CD4-positive, alpha-beta T cell treated with Interleukin-4 for 4 hours (primary cell): ENCODE data around the gene CTTNBP2NL.
A peak's percentile ranks its signal among the peaks of the same experiment; 100 is the strongest.
"Not testable (repeated sequence)": the region's sequence is repeated elsewhere in the genome, so short reads cannot be mapped to it uniquely, and the experiment has no call there.

Experiments
- DNase-seq: peaks from one replicate; pipeline ENCODE4 v3.0.0-alpha.2; 2020

CTTNBP2NL gene

GRCh38 chr1:112387807-112388206 is 8.2 kb upstream of the CTTNBP2NL start:
- no peak for DNase-seq

DNA sequence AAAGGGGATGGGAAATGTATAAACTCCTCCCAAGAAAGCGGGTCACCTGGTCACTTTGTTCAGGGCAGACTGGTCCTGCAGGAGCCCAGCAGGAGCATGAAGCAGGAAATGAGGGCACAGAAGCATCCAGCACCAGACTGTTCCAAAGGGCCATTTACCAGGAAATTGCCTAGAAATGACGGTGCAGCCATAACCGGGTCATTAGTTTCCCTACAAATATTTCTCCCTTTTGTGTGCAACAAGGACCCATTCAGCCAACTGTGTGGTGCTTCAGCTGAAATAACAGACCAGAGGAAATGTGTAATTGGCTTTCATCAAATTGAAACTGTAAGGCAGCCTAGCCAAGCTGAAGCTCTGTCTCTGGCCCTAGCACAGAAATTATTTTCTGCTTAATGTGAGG is 7.6 kb upstream of the CTTNBP2NL start:
- DNase-seq: no peak

DNA sequence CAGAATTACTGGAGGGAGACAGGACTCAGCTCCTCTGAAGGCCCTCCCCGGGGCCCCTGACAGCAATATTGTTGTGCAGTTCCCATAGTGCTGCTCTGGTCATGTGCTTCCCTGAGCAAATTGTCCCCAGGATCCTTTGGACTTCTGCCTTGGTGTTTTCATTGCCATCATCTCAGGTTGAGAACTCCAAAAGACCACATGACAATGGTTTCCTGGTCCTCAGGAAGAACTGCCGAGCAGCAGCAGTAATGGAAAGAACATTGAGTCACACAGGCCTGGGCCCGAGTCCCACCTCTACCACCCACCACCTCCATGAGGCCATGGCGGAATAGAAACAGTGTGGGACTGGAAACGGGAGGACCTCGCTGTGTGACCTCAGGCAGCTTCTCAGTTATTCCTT is 6.3 kb upstream of the CTTNBP2NL start:
- DNase-seq: no peak

- DNase-seq: not testable (repeated sequence)
These were observed 5.7 kb upstream of the CTTNBP2NL start for GRCh38 chr1:112390335-112390734.

DNA sequence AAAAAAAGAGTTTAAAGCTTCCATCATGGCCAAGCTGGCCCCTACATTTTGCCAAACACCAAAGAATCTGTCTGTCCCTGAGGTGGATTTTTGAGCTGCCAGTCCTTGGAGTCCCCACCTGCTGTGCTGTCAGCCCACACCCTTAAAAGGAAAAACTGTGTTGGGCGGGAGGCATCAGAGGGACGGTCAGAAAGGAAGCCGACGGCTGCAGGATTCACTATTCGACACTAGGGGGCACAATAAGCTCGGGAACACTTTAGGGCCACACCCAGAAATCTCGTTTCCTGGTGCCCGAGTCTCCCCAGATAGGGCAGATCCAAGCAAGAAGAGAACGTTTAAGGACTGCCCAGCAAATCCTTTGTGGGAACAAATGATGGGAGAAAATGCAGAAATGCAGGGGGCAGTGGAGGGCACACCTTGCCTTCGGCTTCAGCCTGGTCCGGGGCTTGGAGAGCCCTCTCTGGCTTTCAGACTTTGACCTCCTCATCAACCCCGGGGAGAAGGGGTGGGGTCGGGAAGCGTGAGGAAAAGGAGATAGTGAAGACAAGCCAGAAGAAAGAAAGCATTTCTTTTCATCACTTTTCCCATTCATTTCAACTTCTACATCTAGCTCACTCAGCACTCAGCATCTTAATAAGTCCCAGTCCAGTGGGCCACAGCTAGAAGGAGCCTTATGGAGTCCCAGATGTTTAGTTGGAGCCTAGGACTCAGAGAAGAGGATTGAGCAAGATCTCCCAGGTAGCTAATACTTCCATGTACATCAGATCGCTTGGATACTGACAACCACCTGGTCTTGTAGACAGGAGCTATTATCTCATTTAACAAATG is 5.0 kb upstream of the CTTNBP2NL start:
- peak; percentile 83 for DNase-seq

DNA sequence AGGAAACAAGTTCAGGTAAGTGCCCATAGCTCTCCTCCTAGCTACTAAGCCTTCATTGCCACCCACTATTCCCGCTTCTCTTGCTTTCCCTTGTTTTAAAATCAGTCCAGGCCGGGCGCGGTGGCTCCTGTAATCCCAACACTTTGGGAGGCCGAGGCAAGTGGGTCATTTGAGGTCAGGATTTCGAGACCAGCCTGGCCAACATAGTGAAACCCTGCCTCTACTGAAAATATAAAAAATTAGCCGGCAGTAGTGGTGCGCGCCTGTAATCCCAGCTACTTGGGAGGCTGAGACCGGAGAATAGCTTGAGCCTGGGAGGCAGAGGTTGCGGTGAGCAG is 4.4 kb upstream of the CTTNBP2NL start:
- no peak for DNase-seq

- no peak for DNase-seq
These were observed 2.4 kb upstream of the CTTNBP2NL start for GRCh38 chr1:112393631-112393974.

- no peak for DNase-seq
These were observed 1.3 kb upstream of the CTTNBP2NL start for GRCh38 chr1:112394743-112395062.

GRCh38 chr1:112395256-112395820 is 676 bp upstream of the CTTNBP2NL start:
- DNase-seq: no peak

DNA sequence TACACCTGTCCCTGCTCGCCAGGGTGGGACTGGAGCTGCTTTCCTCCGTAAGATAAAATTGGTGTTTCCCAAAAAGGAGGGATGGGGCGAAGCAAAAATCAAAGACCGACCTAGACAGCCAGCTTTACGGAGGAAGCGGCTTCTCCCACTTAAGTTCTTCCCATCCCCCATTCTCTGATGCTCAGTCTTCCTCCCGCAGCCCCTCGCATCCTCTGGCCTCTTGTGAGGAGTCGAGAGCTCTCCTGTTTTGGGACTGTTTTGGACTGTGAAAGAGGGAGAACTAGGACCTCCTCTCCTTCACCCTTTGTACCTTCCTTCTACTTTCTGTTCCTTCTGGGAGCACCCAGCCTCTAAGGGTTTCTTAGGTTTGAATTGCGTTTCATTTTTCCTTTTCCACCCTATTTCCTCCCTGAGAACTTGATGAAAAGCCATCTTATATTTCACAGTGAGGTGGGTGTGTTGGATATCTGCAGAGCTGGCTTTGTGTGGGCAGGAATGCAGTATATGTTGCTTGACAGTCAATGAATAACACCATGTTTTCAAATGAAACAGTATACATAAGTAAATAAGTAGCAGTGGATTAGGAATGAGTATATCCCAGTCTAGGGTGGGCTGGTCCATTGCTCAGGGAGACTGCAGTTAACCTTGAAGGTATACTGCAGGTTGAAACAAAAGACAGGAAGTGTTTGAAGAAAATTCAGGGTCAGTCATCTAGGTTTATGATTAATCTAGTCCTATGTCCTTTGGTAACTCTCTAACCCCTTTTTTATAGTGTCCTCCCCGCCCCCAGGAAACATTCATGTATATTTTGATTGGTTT is 848 bp downstream of the CTTNBP2NL start:
- no peak for DNase-seq

- DNase-seq: no peak
These were observed 1.8 kb downstream of the CTTNBP2NL start for GRCh38 chr1:112397841-112398240.

DNA sequence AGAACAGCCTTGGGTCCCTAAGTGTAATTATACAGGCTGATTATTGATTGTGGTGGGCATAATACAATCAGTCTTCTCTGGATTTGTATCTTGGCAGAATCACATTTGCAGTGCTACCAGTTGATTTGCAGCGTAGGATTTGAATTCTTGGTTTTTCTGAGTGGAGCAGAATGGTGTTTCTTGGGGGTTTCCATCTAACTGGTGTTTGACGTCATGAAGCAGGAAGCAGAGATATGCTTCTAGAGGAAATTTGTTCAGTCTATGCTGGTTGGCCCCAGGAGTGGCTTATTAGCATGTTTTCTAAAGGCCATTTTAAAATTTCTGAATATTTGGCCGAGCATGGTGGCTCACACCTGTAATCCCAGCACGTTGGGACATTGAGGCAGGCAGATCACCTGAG is 3.4 kb downstream of the CTTNBP2NL start:
- DNase-seq: no peak

- DNase-seq: not testable (repeated sequence)
These were observed 4.7 kb downstream of the CTTNBP2NL start for GRCh38 chr1:112400706-112401105.

DNA sequence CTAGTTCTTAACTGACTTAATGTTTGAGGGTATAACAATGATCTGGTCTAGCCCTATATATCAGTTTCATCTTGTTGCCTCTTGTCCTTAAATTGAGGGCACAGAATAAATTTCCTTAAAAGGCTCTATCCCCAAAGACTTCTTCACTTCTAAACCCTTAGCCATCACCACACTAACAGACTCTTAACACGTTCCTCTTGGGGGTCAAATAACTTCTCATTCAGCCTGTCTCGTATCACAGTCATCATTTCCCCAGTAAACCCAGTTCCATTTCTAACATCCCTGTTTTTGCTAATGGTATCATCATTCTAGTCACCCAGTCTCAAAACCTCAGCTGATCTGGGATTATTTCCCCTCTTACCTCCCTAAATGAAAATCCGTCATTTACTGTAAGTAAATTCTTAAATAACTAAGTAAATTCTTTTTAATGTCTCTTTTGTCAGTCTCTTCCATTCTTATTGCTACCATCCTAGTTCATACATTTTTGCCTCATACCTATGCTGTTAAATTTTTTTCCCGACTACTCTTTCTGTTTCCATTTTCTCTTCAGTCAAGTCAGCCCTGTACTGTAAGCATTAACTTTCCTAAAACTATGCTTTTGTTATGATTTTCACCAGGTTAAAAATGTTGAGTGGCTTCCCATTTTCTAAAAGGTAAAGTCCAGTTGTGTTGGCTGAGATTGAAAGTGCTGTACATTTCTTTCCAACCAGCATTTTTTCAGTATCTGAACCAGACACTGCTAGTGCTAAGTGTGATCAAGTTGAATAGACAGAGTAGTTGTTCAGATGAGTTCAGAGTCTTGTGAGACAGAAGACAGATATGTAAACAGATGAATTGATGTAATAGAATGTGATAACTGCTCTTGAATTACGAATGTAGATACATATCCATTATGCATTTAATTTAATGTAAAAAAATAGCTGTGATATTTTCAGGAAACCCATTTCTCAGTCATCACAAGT is 6.9 kb downstream of the CTTNBP2NL start:
- DNase-seq: no peak

- no peak for DNase-seq
These were observed 10.8 kb downstream of the CTTNBP2NL start for GRCh38 chr1:112406771-112407170.

DNA sequence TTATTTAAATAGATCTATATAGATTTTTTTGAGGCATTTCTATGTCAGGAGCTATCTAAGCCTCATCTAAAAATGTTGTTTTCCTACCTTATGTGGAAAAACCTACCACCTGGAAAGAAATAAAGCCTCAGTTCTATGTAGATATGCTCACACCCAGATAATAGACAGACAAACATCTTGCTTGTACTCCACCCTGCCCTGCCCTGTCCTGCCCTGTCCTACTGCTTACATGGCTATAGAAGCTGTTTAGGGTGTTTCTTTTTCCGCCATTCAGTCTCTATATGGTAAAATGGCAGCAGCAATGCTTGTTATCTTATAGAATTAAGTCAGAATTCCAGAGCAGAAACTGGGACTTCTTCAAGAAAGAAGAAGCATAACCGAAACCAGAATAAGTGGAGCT is 13.4 kb downstream of the CTTNBP2NL start:
- no peak for DNase-seq

GRCh38 chr1:112410673-112411072 is 14.7 kb downstream of the CTTNBP2NL start:
- no peak for DNase-seq

DNA sequence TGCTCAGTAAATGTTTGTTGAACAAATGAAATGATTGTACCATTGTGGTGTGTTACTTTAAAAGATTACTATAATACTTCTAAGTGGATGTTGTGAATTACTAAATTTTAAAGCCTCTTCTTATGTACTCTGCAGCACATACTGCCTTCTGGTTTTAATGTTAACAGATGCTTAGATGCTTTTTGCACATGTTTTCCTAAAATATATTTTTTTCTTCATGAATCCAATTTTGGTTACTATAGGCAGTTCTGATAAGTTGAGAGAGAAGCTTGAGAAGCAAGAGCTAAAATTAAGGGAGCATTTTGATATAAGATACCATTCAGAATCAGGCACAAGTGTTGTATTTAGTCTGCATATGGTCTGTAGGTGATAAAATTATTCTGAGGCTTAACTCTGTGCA is 21.3 kb downstream of the CTTNBP2NL start:
- DNase-seq: no peak

GRCh38 chr1:112418099-112418892 is 22.3 kb downstream of the CTTNBP2NL start:
- DNase-seq: no peak

- DNase-seq: no peak
These were observed 27.2 kb downstream of the CTTNBP2NL start for GRCh38 chr1:112423207-112423606.

DNA sequence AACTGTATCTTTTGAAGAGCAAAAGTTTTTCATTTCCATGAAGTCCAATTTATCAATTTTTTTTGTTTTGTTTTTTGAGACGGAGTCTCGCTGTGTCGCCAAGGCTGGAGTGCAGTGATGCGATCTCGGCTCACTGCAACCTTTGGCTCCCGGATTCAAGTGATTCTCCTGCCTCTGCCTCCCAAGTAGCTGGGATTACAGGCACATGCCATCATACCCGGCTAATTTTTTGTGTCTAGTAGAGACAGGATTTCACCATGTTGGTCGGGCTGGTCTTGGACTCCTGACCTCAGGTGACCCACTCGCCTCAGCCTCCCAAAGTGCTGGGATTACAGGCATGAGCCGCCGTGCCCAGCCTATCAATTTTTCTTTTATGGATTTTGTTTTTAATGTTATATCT is 27.7 kb downstream of the CTTNBP2NL start:
- DNase-seq: not testable (repeated sequence)

DNA sequence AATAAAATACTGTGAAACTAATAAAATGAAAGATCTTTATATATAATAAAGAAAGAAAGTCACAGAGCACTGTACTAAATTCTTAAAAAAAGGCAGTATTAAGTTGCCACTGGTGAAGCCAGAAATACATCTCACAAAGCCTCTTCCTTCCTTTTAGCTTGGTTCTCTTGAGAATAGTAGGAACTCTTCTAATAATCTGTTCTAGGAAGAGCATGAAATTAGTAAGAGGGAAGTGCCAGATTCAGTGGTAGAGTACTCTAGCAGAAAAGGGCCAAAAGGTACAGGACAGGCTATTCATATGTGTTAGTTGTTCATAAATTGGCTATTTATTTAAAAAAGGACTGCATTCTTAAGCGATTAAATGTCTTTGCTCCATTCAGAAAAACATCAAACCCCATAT is 33.7 kb downstream of the CTTNBP2NL start:
- DNase-seq: no peak
